ENCODE data around the gene NUP93.

NUP93 gene

DNA sequence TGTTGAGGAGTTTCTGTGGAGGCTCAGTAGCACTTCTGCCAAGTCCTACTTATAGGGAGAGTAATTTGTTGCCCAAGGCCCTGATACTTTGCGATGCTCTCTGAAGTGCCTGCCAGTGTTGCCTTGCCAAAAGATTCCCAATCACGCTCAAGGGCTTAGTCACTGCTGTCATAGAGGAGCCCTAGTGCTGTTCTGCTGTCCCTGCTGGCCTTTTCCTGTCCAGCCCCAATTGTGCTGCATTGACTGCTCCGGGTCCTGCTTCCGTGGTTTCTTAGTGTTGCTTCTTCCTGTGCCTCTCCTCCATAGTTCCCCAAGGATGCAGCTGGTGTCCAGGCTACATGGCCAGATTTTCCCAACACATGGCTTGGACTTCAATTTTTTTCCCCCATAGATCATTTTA, 13.9 kb downstream of the NUP93 start:
- DNase-seq (ENCODE audit: low read depth), result no peak

DNA sequence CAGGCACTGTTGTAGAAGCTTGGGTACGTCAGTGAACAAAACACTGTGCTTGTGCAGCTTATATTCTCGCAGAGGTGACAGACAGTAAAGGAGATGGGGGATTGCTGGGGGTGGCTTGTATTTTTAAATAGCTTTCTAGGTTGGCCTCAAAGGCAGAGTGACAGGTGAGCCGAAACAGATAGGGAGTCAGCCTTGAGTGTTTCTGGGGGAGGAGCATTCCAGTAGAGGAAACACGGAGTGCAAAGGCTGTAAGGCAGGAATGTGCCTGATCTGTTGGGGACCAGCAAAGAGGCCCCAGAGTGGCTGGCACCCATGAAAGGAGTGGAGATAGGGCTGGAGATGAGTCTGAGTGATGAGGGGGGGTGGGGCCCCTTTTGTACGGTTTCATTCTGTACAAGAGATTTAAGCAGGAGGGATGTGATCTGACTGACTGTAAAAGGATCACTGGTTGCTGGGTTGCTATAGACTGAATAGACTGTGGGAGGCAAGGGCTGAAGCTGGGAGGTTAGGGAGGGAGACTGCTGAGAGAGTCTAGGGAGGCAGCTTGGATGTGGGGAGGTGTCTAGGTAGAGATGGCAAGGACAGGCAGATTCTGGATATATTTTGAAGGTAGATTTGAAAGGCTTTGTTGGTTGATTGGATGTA, 15.2 kb downstream of the NUP93 start:
- no peak for DNase-seq (ENCODE audit: low read depth)

DNA sequence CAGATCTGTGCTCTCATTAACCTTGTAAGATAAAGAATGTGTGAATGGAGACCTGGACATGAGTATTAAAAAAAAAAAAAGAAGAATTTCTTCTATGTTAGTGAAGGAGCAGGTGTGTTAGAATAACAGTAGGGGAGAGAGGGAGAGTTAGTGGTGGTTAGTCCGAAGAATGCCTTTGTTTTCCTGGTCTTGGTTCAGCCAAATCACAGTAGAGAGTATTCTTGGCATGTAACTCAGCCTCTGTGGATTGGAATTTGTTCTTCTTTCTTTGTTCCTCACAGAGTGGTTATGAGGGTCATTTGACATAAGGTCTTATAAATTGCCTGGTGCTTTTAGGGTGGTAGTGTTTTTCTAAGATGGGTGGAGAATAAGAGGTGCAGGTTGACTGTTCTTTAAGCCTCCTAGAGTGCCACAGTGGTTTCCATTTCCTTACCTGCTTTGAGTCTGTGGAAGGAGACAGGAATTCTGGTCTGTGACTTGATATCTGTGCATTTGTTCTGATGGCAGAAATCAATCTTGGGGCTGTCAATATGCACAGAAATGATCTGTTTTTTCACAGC, 17.6 kb downstream of the NUP93 start:
- no peak for DNase-seq (ENCODE audit: low read depth)

DNA sequence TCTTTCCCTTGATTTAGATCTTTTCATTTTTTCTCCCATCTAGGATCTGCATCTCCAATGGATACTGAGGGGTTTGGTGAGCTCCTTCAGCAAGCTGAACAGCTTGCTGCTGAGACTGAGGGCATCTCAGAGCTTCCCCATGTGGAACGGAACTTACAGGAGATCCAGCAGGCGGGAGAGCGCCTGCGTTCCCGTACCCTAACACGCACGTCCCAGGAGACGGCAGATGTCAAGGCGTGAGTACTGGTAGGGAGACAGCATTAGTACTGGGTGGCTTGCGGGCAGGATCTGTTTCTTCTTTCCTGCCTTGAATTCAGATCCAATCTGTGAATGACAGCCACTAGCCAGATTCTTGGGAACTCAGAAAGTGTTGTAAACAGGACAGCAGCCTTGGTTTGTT, 18.3 kb downstream of the NUP93 start:
- no peak for DNase-seq (ENCODE audit: low read depth)

DNA sequence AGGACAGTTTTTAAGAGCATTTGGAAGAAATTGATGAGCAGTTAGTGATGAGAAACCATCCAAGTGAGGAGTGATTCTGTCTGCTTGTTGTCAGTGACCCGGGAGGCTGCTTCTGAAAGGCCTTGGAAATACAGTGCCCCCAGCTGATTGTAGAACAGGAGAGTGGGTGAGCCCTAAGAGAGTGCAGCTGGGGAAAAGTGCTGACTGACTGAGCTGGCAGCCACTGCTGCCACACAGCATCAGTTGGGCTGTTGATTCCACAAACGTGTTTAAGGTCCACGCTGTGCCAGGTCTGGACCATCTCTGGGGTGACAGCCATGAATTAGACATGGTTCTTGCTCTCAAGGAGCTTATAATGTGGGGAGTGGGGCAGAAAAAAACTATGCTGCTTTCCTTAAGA, 18.9 kb downstream of the NUP93 start:
- no peak for DNase-seq (ENCODE audit: low read depth)

DNA sequence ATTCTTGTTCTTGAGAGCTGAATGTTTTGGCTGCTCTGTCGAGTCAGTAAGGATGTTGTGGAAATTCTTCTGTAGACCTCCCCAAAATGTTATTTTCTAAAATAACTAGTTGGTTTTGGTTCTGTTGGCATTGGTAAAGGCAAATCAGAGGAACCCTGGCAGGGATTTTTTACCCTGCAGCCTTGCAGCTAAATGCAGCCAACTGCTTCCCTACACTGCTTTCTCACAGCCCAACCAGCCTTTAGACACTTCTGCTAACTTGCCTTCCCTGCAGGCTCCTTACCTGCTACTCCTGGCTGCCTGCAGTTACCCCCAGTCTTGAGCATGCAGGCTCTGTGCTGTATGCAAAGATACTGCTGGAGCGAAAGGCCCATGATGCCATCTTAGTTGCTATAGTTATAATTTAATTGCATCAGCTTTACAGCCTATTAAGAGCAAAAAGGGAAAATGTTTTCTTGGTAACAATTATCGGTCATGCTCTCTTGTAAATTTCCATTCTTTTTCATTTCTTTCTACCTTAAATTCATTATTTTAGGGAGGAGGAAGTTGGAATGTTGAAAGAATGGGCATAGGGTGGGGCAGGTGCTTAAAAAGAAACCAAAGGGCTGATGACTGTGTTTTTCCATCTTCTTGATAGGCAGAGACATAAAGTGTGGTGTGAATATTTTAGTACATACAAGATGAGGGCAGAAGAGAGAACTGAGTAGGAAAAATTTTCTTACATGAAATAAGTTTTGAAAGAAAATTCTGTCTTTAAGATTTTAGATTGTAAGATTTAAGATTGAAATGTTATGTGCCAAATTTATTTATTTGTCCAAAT, 20.0 kb downstream of the NUP93 start:
- no peak for DNase-seq (ENCODE audit: low read depth)

DNA sequence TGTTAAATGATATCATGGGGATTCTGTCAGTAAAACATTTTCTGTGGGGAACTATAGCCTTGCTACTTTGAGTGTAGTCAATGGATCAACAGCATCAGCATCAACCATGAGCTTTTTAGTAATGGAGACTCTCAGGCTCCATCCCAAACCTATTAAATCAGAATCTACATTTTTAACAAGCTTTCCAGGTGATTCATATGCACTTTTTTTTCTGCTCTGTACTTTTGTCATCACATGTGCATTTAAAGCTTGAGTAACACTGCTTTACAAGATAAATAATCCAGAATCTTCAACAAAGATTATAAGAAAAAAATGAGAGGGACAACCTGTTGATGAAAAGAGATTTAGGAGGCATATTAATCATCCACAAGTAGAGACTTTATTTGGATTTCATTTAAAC, 23.5 kb downstream of the NUP93 start:
- DNase-seq (ENCODE audit: low read depth), result peak; percentile 39

DNA sequence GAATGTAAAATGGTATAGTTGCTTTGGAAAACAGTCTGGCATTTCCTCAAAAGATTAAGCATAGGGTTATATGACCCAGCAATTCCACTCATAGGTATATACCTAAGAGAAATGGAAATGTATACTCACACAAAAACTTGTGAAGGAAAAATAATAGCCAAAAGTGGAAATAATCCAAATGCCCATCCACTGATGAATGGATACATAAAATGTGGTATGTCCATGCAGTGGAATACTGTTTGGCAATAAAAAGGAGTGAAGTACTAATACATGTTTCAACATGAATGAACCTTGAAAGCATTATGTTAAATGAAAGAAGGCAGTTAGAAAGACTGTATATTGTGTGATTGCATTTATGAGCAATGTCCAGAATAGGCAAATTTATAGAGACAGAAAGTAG, 25.1 kb downstream of the NUP93 start:
- no peak for DNase-seq (ENCODE audit: low read depth)

DNA sequence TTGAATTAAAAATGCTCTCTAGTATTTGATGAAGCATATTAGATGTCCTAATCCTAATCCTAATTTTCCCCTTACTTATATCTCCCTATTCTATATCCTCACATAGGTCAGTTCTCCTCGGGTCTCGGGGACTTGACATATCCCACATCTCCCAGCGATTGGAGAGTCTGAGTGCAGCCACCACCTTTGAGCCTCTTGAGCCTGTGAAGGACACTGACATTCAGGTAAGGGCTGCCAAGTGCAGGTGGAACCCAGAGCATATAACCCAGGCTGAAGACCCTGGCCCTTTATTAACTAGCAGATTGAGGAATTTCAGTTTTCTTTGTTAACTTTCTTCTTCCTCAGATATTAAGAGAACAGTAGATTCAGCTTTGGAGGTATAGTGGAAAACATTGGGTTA, 28.5 kb downstream of the NUP93 start:
- DNase-seq (ENCODE audit: low read depth), result no peak

DNA sequence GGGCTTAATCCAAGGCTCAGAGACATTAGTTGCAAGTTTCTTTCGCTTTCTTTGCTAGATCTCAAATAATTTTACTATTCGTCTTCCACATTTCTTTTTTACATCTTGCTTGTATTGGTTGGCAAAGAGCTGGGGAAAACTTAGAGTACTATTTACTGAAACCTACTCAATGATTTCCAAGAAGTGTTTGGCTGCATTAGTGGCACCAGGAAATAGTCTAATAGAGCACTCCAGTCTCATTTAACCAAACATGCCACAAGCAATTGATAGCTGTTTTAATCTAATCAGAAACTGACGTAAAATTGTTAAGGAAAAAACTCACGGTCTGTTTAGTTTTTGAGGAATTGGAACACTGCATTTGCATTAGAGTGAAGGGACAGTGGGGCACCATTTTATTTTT, 29.0 kb downstream of the NUP93 start:
- DNase-seq (ENCODE audit: low read depth), result no peak

DNA sequence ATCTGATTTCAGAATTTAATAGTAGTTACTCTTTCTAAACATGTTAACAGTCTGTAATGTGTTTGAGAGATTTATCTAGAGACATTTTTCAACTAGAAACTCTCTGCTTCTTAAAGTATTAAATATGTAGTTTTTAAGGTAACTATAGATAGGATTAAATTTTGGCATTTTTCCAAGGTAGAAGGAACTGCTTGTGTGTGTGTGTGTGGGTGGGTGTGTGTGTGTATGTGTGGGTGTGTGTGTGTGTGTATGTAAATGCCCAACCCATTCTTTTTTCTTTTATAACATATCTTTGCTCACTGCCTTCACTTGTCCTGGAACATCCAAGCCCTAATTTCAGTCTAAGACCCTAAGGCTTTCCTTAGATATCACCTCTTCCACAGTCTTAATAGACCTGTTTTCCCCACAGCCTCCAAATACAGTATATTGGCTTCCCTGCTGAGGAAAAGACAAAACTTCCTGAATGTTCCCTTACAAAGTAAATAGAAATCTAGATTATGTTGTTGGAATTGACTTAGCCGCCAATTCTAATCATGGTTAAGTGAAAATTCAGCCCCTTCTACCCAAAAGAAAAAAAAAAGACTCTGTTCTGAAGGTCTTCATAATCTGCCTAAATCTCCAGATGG, 33.5 kb downstream of the NUP93 start:
- no peak for DNase-seq (ENCODE audit: low read depth)

DNA sequence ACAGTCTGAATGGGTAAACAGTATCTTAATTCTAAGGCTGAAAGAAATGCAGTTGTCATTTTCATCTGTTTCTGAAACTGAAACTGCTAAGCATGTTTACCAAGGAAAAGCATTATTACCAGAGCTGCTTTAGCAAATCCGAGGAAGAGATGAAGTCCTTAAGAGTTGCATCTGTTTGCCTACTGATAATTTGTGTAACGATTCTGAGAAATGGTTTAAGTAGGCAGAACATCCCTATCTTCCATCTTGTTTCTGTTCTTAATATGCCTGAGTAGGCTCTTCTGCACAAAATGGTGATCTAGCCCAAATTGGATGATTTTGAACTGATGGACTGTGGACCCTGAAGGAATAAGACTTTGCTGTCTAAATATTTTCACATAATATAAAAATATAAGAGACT, 34.9 kb downstream of the NUP93 start:
- no peak for DNase-seq (ENCODE audit: low read depth)

DNA sequence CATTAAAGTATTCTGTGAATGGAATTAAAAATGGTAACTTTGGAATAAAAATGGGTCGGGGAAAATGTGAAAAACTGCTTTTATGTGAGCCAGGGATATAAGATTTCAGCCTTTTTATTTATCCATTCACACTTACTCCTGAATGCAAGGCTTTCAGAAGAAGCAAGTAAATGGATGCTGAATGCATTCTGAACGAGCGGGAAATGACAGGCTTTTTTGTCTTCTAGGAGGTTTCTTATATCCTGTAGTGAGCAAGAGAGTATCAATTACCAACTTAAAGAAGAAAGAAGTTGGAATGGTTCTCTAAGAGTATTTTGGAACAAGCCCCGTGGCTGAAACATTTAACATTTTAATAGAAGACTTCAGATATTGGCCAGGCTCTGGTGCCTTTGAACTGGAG, 36.0 kb downstream of the NUP93 start:
- no peak for DNase-seq (ENCODE audit: low read depth)

DNA sequence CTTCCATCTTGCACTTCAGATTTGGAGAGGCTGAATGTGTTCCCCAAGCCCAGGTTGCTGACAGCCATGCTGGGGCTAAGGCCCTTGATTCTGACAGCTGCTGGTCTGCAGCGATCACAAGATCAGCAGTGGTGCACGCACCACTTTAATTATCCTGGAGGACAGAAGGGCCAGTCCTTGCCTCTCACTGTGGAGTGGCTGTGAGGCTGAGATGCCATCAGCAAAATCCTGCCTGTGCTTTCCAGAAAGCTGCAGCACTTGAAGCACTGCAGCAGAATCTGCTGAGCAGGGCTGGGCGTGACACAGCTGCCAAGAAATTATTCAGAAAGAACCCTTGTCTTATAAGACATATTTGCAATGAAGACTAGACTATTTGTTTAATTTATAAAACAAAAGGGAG, 37.1 kb downstream of the NUP93 start:
- DNase-seq (ENCODE audit: low read depth), result no peak

DNA sequence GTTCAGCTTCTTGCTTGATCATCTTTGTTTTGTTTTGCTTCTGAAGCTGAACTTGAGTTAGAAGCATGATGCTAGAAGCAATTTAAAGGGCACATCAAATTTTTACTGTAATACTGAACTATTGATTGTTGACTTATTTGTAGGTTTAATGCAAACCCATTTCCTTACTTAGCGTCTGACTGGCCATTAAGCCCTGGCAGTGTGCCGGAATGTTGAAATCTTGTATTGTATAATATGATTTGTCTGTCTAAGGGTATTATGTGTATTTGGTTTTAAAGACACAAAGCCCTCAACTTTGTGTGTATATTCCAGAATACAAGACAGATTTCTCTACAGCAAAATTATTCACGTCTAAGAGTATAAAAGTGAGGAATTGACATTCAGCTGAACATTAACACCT, 39.7 kb downstream of the NUP93 start:
- no peak for DNase-seq (ENCODE audit: low read depth)

DNA sequence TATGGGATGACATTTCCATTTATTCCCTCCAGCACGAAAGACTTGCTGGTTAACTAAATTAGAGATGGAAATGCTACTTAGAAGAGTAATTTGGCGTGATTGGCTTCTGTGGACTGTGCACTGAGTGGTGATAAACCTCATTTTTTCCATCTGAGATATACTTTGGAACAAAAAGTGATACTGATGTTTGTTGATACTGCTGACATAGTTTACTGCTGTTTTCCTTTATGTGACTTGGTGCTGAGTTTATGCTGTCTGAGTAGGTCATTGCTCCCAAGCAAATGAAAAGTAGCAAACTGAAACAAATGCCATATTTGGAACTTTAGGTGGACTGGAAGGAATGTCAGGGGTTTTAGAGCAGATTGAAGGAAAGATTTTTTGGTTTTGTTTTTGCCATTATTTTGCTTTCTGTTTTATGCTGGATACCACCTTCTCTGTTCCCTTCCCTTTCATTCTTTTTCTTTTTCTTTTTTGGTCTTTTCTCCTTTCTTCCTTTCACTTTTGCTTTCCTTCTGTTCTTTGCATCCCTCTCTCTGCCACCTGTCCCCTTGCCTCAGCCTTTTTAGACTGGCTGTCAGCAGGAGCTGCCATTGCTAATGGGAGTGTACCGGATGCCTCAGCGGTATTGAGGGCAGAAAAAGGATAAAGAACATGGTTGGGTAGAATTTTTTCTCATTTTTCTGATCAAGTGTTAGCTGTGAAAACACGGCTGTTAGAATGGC, 41.8 kb downstream of the NUP93 start:
- no peak for DNase-seq (ENCODE audit: low read depth)

DNA sequence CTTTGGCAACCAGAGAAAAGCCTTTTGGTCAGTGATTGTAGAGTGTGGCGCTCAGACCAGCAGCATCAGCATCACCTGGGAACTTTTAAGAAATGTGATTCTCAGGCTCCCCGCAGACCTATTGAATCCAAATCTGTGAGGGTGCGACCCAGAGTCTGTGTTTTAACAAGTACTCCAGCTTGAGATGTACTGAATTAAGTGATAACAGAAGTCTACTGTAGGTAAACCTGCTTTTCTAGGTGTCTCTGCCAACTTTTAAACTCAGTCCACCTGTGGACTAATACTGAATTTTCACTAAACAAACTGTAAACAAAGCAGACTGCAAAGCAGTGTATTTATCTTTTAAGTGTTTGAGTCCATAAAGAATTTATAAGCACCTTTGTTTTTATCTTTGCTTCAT, 43.6 kb downstream of the NUP93 start:
- DNase-seq (ENCODE audit: low read depth), result no peak

DNA sequence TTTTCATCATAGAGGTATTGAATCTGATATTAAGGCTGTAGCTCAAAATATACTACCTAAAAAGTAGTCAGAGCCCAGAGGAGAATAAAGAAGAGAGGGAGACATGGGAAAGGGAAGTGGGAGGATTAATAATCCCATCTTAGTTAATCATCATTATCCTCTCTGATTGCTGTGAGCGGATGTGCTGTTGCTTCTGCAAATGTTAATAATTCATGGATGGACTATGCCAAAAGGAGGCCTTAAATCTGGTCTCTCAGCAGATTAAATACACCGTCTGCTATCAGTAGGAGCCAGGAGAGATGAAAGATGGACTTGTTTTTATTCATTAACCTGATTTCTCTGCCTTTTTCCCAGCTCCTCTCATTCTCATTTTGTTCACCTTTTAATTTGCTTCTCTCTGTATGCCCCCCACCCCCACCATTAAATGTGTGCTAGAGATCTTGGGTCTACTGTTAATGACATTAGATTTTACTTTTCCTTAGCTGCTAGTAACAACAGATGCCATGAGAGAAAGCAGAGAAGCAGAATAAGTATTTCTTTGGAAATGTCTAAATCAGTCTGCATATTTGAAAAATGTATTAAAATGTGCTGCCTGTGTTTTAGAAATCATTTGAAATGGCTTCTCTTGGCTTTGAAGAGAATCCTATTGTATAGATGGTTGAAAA, 44.2 kb downstream of the NUP93 start:
- DNase-seq (ENCODE audit: low read depth), result no peak

DNA sequence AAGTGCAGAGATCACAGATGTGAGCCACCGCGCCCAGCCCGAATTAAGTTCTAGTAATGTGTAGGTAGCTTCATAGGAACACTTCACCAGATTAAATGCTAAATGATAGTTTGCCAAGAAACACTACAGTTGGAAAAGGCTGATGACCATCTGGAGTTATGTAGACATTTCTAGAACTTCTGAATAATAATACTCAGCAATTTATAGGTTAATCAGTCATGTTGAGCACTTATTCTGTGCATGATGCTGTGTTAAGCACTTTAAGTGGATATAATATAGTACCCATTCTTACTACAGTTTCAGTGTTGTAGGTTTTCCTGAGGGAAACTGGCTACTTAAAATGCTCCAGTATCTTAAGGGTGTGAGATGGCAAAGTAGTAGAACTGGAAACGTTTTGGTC, 45.2 kb downstream of the NUP93 start:
- DNase-seq (ENCODE audit: low read depth), result no peak

DNA sequence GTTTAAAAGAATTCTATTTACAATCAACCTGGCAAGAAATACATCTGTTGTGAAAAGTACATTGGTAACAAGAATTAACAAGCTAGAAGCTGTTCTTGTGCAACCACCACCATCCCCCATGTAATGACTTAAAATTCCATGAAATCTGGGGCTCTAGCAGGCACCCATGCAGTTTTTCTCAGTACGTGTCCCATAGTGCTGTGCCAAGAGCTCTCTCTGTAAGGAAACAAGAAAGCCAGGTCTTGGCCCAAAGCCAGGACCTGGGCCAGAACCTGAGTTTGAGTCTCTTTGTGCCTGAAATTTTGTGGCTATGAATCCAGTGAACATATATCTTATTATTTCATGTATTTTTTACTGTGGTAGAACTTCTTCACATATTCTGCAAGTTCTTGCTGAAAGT, 46.6 kb downstream of the NUP93 start:
- no peak for DNase-seq (ENCODE audit: low read depth)

DNA sequence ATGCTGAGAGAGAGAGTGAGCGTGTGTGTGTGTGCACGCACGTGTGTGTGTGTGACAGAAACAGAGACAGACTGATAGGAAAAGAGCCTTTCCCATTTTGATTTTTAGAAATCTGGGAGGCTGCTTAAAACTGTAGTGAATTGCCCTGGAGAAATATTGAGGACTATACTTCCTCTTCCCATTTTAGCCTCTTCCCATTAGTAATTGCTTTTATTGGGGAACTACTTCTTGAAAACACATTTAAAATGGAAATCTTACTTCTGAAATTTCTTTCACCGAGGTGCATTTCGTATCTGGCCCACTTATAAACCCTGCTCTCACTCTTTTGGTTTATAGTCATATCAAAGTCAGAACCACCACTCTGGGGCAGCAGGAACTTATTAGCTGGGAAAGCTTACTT, 47.1 kb downstream of the NUP93 start:
- DNase-seq (ENCODE audit: low read depth), result no peak

DNA sequence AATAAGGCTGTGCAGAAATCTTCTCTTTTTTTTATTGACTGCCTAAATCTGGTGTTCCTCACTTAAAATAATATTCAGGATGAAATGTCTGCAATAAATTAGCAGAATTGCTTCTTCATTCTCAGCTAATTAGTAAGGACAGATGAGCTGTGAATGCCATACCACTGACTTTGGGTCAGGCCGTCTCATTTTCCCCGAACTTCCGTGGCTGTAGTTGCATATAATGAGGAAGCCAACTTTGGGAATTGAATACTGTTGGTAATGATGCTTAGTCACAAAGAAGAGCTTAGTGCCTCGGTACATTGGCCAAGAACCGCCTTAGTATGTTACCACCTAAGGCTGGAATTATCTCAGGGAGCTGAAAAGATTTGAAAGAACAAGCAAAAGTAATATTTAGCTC, 47.6 kb downstream of the NUP93 start:
- no peak for DNase-seq (ENCODE audit: low read depth)

All from HS-5 (cell line).